H1 (cell line): ENCODE data around the gene DDX41. TPM values are rescaled to one million over a fixed set of nuclear protein-coding genes. Genes with fewer than 3 reads are reported as not detected.

ENCODE experiments used
- BACH1 ChIP-seq: IDR thresholded peaks from 2 replicates; pipeline ENCODE4 v1.6.1; 2012; ENCODE audit warnings: low read length, improper control_type of control experiment
- CBX5 ChIP-seq: fragments of 300-800, 300-1000 bp; sonication (generic); IDR thresholded peaks from 2 replicates; pipeline ENCODE4 v1.7.1; 2016; ENCODE audit warnings: antibody characterized with exemption, low read length, low read depth
- EGR1 ChIP-seq: IDR thresholded peaks from 2 replicates; pipeline ENCODE4 v1.6.1; 2011; ENCODE audit warnings: low read depth, low read length, borderline replicate concordance
- JUN ChIP-seq: IDR thresholded peaks from 2 replicates; pipeline ENCODE4 v1.6.1; 2011; ENCODE audit warnings: low read depth, mild to moderate bottlenecking, improper control_type of control experiment, low read length
- KDM1A ChIP-seq: fragments of 200-600, 300-600 bp; sonication (generic); IDR thresholded peaks from 2 replicates; pipeline ENCODE4 v1.7.1; 2016; ENCODE audit warnings: mild to moderate bottlenecking, low read length, borderline replicate concordance
- NANOG ChIP-seq: IDR thresholded peaks from 2 replicates; pipeline ENCODE4 v1.6.1; 2011; ENCODE audit warnings: low read length, low read depth, mild to moderate bottlenecking, inconsistent platforms; ENCODE audit not compliant: insufficient read depth, poor library complexity, severe bottlenecking
- NRF1 ChIP-seq: IDR thresholded peaks from 2 replicates; pipeline ENCODE4 v1.6.1; 2011; ENCODE audit warnings: mild to moderate bottlenecking, low read depth, low read length, improper control_type of control experiment
- POLR2AphosphoS5 ChIP-seq: IDR thresholded peaks from 2 replicates; pipeline ENCODE4 v1.6.1; 2011; ENCODE audit warnings: low read depth, low read length
- RFX5 ChIP-seq: IDR thresholded peaks from 2 replicates; pipeline ENCODE4 v1.6.1; 2011; ENCODE audit warnings: low read depth, low read length, improper control_type of control experiment, borderline replicate concordance
- RNF2 ChIP-seq: fragments of 200-900, 300-1000 bp; sonication (generic); IDR thresholded peaks from 2 replicates; pipeline ENCODE4 v1.7.1; 2016; ENCODE audit warnings: borderline replicate concordance, low read depth, mild to moderate bottlenecking, antibody characterized with exemption, low read length; ENCODE audit not compliant: poor library complexity, severe bottlenecking; ENCODE audit errors: missing control alignments
- SIN3A ChIP-seq, 2 experiments: IDR thresholded peaks in 1 of 2; conservative IDR thresholded peaks in 1 of 2; 2 replicates each; pipeline ENCODE4 v1.6.1; 2011 to 2012; ENCODE audit warnings: low read length in 2 of 2, improper control_type of control experiment in 1 of 2, low read depth in 1 of 2, mild to moderate bottlenecking in 1 of 2
- SP2 ChIP-seq: IDR thresholded peaks from 2 replicates; pipeline ENCODE4 v1.6.1; 2012; ENCODE audit warnings: mild to moderate bottlenecking, low read length, inconsistent platforms
- SP4 ChIP-seq: IDR thresholded peaks from 2 replicates; pipeline ENCODE4 v1.6.1; 2012; ENCODE audit warnings: low read length, inconsistent platforms
- SRF ChIP-seq: IDR thresholded peaks from 2 replicates; pipeline ENCODE4 v1.6.1; 2011; ENCODE audit warnings: mild to moderate bottlenecking, low read depth, low read length, moderate library complexity
- SUZ12 ChIP-seq: fragments of 200-600 bp; sonication (generic); IDR thresholded peaks from 2 replicates; pipeline ENCODE4 v1.6.1; 2012; ENCODE audit warnings: mild to moderate bottlenecking, inconsistent platforms, low read length, moderate library complexity, mixed read lengths
- TBP ChIP-seq: IDR thresholded peaks from 2 replicates; pipeline ENCODE4 v1.6.1; 2011; ENCODE audit warnings: low read depth, low read length, improper control_type of control experiment
- TCF12 ChIP-seq: IDR thresholded peaks from 2 replicates; pipeline ENCODE4 v1.6.1; 2011; ENCODE audit warnings: low read depth, mild to moderate bottlenecking, low read length
- ZNF274 ChIP-seq: IDR thresholded peaks from 2 replicates; pipeline ENCODE4 v1.7.0; 2012; ENCODE audit warnings: low read length, borderline replicate concordance; ENCODE audit errors: extremely low read depth
- polyA plus RNA-seq, 7 experiments: library from polyadenylated mRNA; depleted of rRNA in 3 of 7; stranded (reverse) in 5 of 7; unstranded in 2 of 7; fragments of >200 nt in 5 of 7; fragments of 200-250 nt in 2 of 7; gene quantifications; 1 replicate in 5 of 7; 2 replicates in 1 of 7; 4 replicates in 1 of 7; pipeline versions ENCODE4 v1.2.1 to v1.2.3, GENCODE V29; 2011 to 2013; ENCODE audit warnings: missing spikeins in 2 of 7, mixed read lengths in 2 of 7
- total RNA-seq: library from RNA; stranded (reverse); fragmentation: NEBNext Ultra II Directional; extraction: Animal tissue kit (Norgen Biotek cat#: 25700); gene quantifications from 2 replicates; pipeline ENCODE4 v1.2.1, GENCODE V29; 2021
- TF ChIP-seq, protein P1 (sequence below): IDR thresholded peaks from 2 replicates; pipeline ENCODE4 v1.6.1; 2012; ENCODE audit warnings: low read length, inconsistent platforms

The DDX41 gene
- total and polyA plus RNA-seq, 2 of the 8 experiments (the other 6 are each of a cell fraction or from before 2014, with no cell fraction given) = 102 to 135 TPM

GRCh38 chr5:177498013-177498787, 18.6 kb downstream of the DDX41 start (continued):
- TF ChIP-seq, protein P1, sequence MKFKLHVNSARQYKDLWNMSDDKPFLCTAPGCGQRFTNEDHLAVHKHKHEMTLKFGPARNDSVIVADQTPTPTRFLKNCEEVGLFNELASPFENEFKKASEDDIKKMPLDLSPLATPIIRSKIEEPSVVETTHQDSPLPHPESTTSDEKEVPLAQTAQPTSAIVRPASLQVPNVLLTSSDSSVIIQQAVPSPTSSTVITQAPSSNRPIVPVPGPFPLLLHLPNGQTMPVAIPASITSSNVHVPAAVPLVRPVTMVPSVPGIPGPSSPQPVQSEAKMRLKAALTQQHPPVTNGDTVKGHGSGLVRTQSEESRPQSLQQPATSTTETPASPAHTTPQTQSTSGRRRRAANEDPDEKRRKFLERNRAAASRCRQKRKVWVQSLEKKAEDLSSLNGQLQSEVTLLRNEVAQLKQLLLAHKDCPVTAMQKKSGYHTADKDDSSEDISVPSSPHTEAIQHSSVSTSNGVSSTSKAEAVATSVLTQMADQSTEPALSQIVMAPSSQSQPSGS = no peak
- TF ChIP-seq EGR1 (no peak), NANOG (no peak), CBX5 (no peak), RNF2 (no peak), SUZ12 (no peak; the same call in 1 of the 2 replicates), TCF12 (no peak), NRF1 (no peak), POLR2AphosphoS5 (no peak), KDM1A (no peak), SP2 (no peak), RFX5 (no peak), ZNF274 (no peak), BACH1 (no peak), JUN (no peak), TBP (no peak), SP4 (no peak), SIN3A (conservative IDR thresholded peaks at IDR 0.05 in 1 of 2, IDR thresholded peaks at IDR 0.05 in 1 of 2; ENCODE audit: low read depth in 1 of 2, low read length in 2 of 2) (peak in 1 of 2 experiments; percentile 11; a peak in 1 of 4 replicates), SRF (no peak)
- TF ChIP-seq, all 59 proteins: peak for 4
